ENCODE results near the gene ZNF138.
"Not testable (repeated sequence)": the region's sequence is repeated elsewhere in the genome, so short reads cannot be mapped to it uniquely, and the experiment has no call there.

The ZNF138 gene

GRCh38 chr7:64838691-64839090 lies 44.5 kb downstream of the ZNF138 start:
- no peak for DNase-seq (ENCODE audit: low read depth, low spot score)

- DNase-seq (ENCODE audit: low read depth, low spot score): no peak
Measured at GRCh38 chr7:64839910-64840309, 45.7 kb downstream of the ZNF138 start.

DNA sequence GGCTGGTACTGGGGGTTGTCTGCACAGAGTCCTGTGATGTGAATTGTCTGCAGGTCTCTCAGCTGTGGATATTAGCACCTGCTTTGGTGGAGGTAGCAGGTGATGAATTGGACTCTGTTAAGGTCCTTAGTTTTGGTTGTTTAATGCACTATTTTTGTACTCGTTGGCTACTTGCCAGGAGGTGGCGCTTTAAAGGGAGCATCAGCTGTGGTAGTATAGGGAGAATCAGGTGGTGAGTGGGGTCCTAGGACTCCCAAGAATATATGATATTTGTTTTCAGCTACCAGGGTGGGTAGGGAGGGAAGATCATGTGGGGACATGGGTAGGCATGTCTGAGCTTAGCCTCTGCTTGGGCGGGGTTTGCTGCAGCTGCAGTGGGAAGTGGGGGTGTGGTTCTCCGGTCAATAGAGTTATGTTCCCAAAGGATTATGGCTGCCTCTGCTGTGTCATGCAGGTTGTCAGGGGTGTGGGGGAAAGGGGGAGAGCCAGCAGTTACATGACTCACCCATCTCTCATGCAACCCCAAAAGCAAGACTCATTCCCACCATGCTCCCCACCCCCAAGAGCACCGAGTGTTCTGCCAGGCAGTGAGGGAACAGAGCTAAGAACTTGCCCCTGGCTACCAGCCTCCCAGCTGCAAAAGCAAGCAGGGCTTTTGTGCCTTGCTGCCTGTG lies 55.2 kb downstream of the ZNF138 start:
- DNase-seq (ENCODE audit: low read depth, low spot score): peak; percentile 12

- DNase-seq (ENCODE audit: low read depth, low spot score): no peak
Measured at GRCh38 chr7:64849924-64850499, 55.8 kb downstream of the ZNF138 start.

DNA sequence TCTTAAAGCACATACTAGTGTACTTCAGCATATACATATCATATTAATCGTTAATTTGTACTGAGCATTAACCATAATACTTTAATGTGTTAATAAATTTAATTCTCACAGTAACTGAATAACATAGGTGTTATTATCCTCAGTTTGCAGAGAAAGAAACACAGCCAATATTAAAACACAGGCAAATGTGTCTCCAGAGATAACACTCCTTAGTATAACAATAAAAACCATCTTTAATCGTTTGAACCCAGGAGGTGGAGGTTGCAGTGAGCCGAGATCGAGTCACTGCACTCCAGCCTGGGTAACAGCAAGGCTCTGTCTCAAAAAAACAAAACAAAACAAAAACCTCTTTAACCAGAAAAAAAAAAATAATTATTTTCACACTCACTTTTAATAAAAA lies 59.5 kb downstream of the ZNF138 start:
- DNase-seq (ENCODE audit: low read depth, low spot score): no peak

DNA sequence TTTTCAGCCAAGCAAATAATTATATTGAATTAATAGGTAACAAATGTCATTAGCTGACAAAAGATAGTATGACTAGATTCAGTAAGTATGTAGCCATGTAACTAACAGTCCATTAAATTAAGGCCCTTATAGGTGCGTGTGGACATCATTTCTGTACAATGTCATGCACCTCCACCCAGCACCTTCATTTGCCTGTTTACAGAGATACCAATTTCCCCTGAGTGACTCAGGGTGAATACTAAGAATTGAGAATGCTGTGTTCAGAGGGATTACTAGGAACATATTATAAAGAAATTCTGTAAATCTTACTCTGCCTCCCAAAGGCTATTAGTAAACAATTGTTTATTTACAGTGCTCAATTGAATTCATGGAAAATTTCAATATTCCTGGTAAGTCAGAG lies 60.7 kb downstream of the ZNF138 start:
- DNase-seq (ENCODE audit: low read depth, low spot score): no peak

GRCh38 chr7:64863021-64863420 lies 68.8 kb downstream of the ZNF138 start:
- DNase-seq (ENCODE audit: low read depth, low spot score): no peak

- DNase-seq (ENCODE audit: low read depth, low spot score): not testable (repeated sequence)
Measured at GRCh38 chr7:64863530-64863929, 69.3 kb downstream of the ZNF138 start.

- DNase-seq (ENCODE audit: low read depth, low spot score): no peak
Measured at GRCh38 chr7:64863969-64864368, 69.7 kb downstream of the ZNF138 start.

- DNase-seq (ENCODE audit: low read depth, low spot score): no peak
Measured at GRCh38 chr7:64867863-64868440, 73.7 kb downstream of the ZNF138 start.

DNA sequence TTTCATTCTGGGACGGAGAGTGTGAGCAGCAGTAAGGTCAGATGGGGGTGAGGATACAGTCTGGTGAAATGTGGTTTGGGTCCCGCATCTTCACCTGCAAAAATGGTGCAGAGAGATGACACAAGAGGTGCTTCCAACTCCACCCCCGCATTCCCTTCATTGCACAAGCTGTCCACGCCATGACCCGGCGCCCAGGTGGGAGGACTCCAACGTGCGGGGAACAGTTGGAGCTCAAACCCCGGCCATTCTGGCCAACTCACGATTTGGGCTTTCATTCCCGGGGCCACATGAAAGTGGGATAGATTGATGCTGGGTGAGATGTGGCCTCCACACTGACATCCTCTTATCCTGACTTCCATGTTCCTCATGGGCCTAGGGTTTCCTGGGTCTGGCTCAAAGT lies 74.3 kb downstream of the ZNF138 start:
- no peak for DNase-seq (ENCODE audit: low read depth, low spot score)

GRCh38 chr7:64869121-64869725 lies 75.0 kb downstream of the ZNF138 start:
- no peak for DNase-seq (ENCODE audit: low read depth, low spot score)

DNA sequence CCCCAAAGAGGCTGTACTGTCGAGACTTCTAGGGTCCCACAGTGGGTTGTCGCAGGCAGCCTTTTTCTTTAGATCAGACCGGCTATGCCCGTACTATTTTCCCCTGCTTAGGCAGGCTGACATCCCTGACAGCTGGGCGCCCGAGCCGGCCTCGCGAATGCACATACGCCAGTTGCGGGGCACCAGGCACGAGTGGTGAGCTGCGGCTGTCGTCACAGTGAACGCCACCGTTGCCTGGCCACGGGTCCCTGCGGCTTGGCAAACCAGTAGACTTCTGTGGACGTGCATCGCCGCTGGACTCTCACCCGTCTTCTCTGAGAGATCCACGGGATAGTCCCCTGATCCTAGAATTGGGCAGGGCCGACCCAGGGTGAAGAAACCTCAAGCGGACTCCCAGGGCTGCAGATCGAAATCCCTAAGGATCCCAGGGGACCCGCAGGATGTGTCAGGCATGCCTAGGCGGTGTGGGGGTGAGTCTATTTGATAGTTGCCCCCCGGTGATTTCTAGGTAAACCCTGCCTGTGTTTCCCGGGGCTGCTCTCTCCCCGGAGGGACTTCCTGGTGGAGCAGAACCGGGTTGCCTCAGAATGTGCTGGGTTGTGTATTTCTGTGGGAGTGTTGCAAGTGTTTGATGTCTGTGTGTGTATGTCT lies 75.8 kb downstream of the ZNF138 start:
- no peak for DNase-seq (ENCODE audit: low read depth, low spot score)

DNA sequence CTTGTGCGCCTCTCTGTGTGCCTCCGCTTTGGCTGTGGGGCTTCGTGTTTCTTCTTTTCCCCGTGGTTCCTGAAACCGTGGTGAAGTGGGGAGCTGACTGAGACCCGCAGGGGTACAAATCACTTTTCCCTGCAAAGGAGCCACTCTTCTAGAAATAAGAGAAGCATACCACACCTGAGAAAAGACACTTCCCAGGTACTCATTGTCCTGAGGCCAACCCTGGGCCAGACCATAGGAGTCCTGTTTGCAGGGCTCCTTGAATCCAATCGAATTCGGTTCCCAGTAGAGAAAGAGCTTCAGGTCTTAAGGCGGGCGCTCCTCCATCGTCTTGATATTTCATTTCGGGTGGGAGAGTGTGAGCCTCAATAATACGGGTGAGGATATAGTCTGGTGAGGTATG lies 76.4 kb downstream of the ZNF138 start:
- DNase-seq (ENCODE audit: low read depth, low spot score): no peak

DNA sequence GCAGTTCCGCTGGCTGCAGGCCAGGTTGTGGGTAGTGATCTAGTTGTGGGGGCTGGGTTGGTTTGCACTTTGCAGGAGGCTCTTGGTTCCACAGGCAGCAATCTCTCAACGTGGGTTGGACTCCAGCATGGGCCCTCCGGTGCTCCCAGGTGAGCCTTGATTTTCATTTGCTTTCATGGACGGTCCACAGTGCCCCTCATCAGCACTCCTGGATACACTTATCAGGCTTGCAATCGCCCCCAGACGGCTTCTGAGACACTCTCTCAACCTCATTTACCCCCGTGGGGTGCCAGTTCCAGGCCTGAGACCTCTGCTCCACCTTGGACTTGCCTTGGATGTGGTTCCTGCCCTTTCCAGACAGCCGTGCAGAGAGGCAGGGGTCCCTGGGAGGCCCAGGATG lies 77.5 kb downstream of the ZNF138 start:
- DNase-seq (ENCODE audit: low read depth, low spot score): no peak

DNA sequence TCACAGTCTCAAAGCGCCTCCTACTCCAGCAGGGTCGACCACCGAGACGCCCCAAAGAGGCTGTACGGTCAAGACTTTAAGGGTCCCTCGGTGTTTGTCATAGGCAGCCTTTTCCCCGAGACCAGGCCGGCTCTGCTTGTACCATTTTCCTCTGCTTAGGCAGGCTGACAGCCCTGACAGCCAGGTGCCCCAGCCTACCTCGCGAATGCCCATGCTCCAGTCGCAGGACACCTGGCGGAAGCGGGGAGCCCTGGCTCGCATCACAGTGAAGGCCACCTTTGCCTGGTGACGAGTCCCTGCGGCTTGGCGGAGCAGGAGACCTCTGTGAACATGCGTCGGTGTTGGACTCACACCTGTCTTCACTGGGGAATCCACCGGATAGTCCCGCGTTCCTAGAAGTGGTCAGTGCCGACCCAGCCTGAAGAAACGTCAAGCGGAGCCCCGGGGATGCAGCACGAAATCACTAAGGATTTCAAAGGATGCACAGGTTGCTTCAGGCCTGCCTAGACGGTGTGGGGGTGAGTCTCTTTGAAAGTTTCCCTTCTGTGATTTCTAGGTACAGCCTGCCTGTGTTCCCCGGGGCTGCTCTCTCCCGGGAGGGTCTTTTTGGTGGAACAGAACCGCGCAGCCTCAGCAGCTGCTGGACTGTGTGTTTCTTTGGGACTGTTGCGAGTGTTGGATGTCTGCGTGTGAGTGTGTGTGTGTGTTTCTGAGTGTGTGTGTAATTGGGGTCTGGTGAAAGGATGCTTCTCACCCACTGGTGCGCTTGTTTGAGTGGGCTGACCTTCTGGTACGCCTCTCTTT lies 78.3 kb downstream of the ZNF138 start:
- no peak for DNase-seq (ENCODE audit: low read depth, low spot score)

GRCh38 chr7:64873155-64873500 lies 78.9 kb downstream of the ZNF138 start:
- DNase-seq (ENCODE audit: low read depth, low spot score): no peak

DNA sequence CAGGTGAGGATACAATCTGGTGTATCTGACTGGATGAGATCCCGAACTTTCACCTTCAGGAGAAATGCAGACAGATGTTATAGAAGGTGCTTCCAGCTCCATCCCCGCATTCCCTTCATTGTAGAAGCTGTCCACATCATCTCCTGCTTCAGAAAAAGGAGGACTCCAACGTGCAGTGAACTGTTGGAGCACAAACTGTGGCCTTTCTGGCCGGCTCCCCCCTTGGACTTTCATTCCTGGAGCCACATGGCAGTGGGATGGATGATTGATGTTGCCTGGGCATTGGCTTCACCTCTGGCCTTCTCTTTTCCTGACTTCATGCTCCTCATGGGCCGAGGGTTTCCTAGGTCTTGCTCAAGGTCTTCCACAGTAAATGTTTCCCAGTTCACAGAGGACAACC lies 79.3 kb downstream of the ZNF138 start:
- no peak for DNase-seq (ENCODE audit: low read depth, low spot score)

DNA sequence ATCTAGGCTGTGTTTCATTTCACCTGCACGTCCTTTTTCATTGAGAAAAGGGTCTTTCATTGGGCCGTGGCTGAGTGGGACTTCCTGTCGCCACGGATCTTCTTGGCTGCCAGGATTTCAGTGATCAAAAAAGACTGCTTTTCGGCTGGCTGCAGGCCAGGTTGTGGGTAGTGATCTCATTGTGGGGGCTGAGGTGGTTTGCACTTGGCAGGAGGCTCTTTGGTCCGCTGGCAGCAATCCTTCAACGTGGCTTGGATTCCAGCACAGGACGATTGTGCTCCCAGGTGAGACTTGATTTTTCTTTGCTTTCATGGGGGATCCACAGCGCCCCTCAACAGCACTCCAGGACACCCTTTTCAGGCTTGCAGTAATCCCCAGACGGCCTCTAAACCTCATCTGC lies 79.9 kb downstream of the ZNF138 start:
- no peak for DNase-seq (ENCODE audit: low read depth, low spot score)

GRCh38 chr7:64874562-64875250 lies 80.5 kb downstream of the ZNF138 start:
- DNase-seq (ENCODE audit: low read depth, low spot score): no peak

DNA sequence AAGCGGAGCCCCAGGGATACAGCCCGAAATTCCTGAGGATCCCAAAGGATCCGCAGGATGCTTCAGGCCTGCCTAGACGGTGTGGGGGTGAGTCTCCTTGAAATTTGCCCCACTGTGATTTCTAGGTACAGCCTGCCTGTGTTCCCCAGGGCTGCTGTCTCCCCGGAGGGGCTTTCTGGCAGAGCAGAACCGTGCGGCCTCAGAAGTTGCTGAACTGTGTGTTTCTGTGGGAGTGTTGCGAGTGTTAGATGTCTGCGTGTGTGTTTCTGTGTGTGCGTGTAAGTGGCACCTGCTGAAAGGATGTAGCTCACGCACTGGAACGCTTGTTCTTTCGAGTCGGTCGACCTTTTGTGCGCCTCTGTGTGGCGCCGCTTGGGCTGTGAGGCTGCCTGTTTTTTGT lies 81.0 kb downstream of the ZNF138 start:
- DNase-seq (ENCODE audit: low read depth, low spot score): no peak
